ENCODE results near the gene SDF4. TPM values are rescaled to one million over a fixed set of nuclear protein-coding genes. Genes with fewer than 3 reads are reported as not detected.

SDF4 gene
- total and polyA plus RNA-seq, 8 donors, result 50.3 to 404 (median 63.6) TPM

DNA sequence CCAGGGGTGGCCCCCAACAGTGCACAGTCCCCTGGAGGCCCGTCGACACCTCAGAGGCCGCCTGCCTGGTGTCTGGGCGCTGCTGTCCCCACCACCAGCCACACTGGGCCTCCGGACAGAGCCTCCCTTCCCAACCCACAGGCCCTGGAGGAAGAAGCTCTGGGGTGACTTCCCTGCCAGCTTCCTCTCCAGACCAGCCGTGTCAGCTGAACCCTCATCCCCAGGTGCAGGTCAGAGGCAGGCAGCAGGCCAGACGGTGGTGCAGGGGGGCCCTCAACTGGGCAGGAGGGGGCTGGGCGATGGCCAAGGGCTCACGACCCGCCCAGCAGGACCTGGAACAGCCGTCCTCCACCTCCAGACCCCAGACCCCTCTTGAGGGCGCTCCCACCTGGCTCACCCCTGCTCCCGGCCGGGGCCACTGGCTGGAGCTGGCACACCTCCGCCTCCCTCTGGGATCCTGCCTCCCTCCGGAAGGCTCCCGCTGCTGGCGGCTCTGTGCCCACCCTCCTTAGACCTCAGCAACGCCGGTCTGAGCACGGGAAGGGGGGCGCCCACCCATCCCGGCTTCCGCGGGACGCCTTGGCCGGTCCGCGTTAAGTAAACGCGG is 25.9 kb downstream of the SDF4 start:
- H3K4me3 ChIP-seq, result peak overlapping the region; percentile 26 to 48 (median 33)

DNA sequence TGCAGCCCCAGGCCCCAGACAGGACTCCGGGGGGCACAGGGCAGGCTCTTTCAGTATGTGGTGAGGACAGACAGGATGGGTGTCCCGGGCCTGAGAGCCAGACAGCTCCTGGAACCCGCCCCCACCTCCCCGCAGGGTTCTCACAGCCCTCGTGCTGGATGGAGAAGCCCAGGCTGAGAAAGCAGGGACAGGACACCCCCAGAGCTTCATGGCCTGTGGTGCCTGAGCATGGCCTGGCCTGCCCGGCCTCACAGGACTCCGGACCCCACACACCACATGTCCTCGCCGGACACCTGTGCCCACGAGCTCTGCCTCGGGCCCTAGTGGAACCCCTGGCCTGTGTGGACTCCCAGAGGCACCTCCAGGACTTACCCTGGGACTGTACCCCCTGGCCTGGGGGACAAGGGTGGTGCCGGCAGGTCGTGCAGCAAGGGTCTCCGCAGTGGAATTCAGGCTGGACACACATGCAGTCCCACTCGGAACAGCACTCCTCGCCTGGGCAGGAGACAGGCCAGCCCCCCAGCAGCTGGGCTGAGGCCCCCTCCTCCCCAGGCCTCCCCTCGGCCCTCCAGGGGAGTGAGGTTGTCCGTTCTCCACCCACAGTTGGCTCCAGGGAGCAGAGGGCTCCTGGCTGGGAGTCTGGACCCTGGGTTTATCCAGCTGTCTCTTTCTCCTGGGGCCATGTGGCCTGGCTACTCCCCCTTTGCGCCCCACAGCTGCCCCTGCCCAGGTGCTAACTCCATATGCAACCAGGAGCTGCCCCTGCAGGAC is 26.6 kb downstream of the SDF4 start:
- TF ChIP-seq, protein P1, sequence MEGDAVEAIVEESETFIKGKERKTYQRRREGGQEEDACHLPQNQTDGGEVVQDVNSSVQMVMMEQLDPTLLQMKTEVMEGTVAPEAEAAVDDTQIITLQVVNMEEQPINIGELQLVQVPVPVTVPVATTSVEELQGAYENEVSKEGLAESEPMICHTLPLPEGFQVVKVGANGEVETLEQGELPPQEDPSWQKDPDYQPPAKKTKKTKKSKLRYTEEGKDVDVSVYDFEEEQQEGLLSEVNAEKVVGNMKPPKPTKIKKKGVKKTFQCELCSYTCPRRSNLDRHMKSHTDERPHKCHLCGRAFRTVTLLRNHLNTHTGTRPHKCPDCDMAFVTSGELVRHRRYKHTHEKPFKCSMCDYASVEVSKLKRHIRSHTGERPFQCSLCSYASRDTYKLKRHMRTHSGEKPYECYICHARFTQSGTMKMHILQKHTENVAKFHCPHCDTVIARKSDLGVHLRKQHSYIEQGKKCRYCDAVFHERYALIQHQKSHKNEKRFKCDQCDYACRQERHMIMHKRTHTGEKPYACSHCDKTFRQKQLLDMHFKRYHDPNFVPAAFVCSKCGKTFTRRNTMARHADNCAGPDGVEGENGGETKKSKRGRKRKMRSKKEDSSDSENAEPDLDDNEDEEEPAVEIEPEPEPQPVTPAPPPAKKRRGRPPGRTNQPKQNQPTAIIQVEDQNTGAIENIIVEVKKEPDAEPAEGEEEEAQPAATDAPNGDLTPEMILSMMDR (IDR thresholded peaks at IDR 0.05), result no peak
- TF ChIP-seq POLR2A (IDR thresholded peaks at IDR 0.05) (no peak), EP300 (IDR thresholded peaks at IDR 0.05) (no peak), POLR2AphosphoS5 (IDR thresholded peaks at IDR 0.05) (no peak)
- Histone ChIP-seq H3K4me1 (peaks cover 27 to 51% (median 46%) of the 10 kb centered on the region in 4 donors), H3K27ac (no peak overlapping the region), H3K9me3 (no peaks in the 10 kb centered on the region), H3K36me3 (no peaks in the 10 kb centered on the region), H3K27me3 (peaks cover 8 to 85% (median 62%) of the 10 kb centered on the region in 3 donors), H3K4me3 (no peak overlapping the region)
- 84 to 92% (median 90%) methylated on average over 8 to 19 of the region's 19 CpGs for WGBS, 5 donors
- DNase-seq, result no peak
- intact Hi-C loops (cut with DNase I; ENCODE audit: low total_unique reads), result no loop called here

More for the DNA sequence above, 25.9 kb downstream of the SDF4 start:
- Histone ChIP-seq H3K27me3 (peaks cover 8 to 78% (median 55%) of the 10 kb centered on the region in 3 donors), H3K36me3 (no peaks in the 10 kb centered on the region), H3K9me3 (no peaks in the 10 kb centered on the region), H3K4me1 (peaks cover 25 to 46% (median 42%) of the 10 kb centered on the region in 4 donors), H3K27ac (peak overlapping the region in 1 of 5 donors; percentile 38)
- intact Hi-C loops (cut with DNase I; ENCODE audit: low total_unique reads), result no loop called here
- no peak for DNase-seq
- TF ChIP-seq, protein P1 (IDR thresholded peaks at IDR 0.05), result no peak
- TF ChIP-seq EP300 (IDR thresholded peaks at IDR 0.05), result no peak
- no peak for TF ChIP-seq POLR2AphosphoS5 (IDR thresholded peaks at IDR 0.05)
- TF ChIP-seq POLR2A (IDR thresholded peaks at IDR 0.05), result no peak
- 22 to 80% (median 28%) methylated on average over 1 to 31 of the region's 31 CpGs for WGBS, 5 donors

DNA sequence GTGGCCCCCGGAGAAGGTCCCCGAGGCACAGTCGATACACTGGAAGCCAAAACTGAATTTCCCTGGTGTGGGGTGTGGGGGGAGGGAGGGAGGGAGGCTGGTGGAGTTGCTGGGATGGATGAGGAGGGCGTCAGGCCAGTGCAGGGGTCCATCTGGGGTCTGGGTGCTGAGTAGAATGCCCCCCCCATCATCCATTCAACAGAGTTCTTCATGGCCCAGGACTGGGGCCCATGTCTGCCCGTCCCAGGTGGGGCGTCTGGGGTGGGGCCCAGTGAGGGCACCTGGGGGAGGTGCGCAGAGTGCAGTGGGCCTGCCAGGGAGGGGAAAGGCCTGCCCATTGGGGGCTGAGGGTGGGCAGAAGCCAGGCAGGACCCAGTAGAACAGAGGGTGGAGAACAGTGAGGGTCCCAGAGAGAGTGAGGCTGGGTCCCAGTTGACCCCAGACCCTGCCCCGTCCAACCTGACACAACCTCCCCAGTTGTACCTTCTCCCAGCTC is 27.3 kb downstream of the SDF4 start:
- H3K4me1 ChIP-seq, result peaks cover 27 to 52% (median 46%) of the 10 kb centered on the region in 4 donors
- TF ChIP-seq, protein P1 (IDR thresholded peaks at IDR 0.05), result no peak
- TF ChIP-seq POLR2A (IDR thresholded peaks at IDR 0.05) (no peak), POLR2AphosphoS5 (IDR thresholded peaks at IDR 0.05) (no peak), EP300 (IDR thresholded peaks at IDR 0.05) (no peak)
- H3K9me3 ChIP-seq, result no peaks in the 10 kb centered on the region
- no peak for DNase-seq
- H3K36me3 ChIP-seq, result no peaks in the 10 kb centered on the region
- intact Hi-C loops (cut with DNase I; ENCODE audit: low total_unique reads), result no loop called here
- H3K27me3 ChIP-seq, result peaks cover 8 to 92% (median 64%) of the 10 kb centered on the region in 3 donors
- H3K4me3 ChIP-seq, result no peak overlapping the region
- no peak overlapping the region for H3K27ac ChIP-seq
- WGBS, 5 donors, result 83 to 88% (median 85%) methylated on average over 1 to 8 of the region's 8 CpGs

DNA sequence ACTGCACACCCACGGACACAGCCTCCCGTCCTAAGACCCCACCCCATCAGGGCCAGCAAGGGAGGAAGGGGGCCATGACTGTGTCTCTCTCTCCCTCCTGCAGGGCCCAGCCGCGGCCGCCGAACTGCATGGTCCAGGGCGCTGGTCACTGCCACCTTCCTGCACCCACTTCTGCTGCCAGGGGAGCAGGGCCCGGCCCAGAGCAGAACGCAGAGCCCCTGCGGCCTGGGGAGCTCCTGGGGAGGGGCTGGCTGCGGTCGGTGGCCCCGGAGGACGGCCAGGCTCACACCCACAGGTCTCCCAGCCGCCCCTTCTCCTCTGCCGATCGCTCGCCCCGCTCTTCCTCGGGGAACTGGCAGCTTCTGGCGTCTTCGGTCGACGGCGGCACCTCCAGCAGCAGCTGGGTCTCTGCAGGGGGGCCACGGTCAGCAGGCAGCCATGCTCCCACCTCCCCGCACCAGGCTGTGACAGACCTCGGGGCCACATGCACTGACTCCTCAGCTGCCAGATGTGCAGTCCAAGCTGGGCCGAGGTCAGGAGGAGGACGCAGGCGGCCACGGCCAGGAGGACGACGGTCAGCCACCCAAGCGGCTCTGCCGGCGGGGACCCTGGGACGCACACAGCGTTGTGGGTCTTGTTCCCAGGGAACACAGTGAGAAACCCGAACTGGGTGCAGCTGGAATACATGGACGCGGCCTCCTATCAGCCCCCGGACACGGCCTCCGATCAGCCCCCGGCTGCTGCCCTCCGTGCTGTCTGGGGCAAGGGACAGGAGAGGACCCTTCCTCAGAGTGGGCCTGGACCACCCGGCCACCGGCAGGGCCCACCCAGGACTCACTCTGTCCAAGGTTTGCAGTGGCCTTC is 28.0 kb downstream of the SDF4 start:
- intact Hi-C loops (cut with DNase I; ENCODE audit: low total_unique reads), result no loop called here
- no peak for DNase-seq
- no peaks in the 10 kb centered on the region for H3K36me3 ChIP-seq
- no peak overlapping the region for H3K4me3 ChIP-seq
- H3K27me3 ChIP-seq, result peaks cover 8 to 90% (median 64%) of the 10 kb centered on the region in 3 donors
- WGBS, 5 donors, result 70 to 85% (median 81%) methylated on average over 23 to 49 of the region's 49 CpGs
- H3K9me3 ChIP-seq, result no peaks in the 10 kb centered on the region
- TF ChIP-seq, protein P1 (IDR thresholded peaks at IDR 0.05), result no peak
- TF ChIP-seq POLR2A (IDR thresholded peaks at IDR 0.05), result no peak
- no peak for TF ChIP-seq EP300 (IDR thresholded peaks at IDR 0.05)
- TF ChIP-seq POLR2AphosphoS5 (IDR thresholded peaks at IDR 0.05), result no peak
- no peak overlapping the region for H3K27ac ChIP-seq
- peaks cover 27 to 50% (median 42%) of the 10 kb centered on the region in 4 donors for H3K4me1 ChIP-seq

Data from stomach (tissue), 9 donors.